ENCODE results near the gene SMARCAD1.

Gene SMARCAD1

DNA sequence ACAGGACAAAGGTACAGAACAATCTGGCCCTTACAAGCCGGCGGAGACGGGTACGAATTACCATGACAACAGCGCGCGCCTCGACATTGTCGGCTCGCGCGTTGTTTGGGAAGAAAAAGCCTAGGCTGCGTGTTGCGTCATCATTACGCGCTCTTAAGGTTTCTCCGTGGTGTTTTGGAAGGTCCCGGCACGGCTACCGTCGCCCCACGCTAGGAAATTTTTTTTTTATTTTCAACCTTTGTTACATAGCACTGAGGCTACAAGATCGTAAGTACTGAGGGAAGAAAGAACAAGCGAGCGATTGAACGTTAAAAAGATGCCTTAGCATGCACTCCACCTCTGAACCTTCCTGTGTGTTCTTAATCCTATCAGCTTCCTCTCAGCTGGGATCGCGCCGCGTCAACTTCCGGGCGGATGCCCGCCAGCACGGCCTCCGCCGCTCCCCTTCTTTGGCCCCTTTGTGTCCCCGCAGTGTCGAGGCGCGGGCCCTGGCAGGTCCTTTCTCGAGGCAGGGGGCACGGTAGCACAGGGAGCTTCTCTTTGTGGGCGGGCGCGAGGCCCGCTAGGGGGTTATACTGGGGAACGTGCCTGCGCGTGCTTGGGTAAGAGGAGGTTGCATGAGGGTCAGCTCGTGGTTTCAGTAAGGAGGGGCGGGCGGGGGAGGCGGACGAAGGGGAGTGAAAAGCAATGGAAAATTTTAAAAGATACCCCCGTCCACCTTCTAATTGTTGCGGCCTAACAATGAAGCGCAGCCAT lies at the start of gene SMARCAD1:
TSS of gene SMARCAD1 (plus strand) at position 397 of the 756 bp plus-strand sequence. CDS start 530 bp downstream, outside the sequence.
- Histone ChIP-seq H3K27ac (ENCODE audit: extremely low read depth, low read depth, low read length) (peak within 1 kb of the TSS; percentile 71), H3K4me1 (ENCODE audit: control insufficient read depth, insufficient read depth, low read length) (no peaks in the 10 kb centered on the region), H3K9me3 (ENCODE audit: control insufficient read depth, insufficient read depth, low read depth, low read length) (no peaks in the 10 kb centered on the region), H3K36me3 (ENCODE audit: control insufficient read depth in 2 of 2, insufficient read depth in 1 of 2, low read length in 2 of 2) (peaks cover 11 to 41% of the 10 kb centered on the region in 2 experiments), H3K4me3 (ENCODE audit: low read depth, low read length) (peak within 1 kb of the TSS; percentile 72)
- ChIA-PET CTCF (interaction anchor here (0.7 kb wide), 1 partner anchor 36 kb away, joined by 3 read pairs; no protein-coding TSS in a partner anchor), POLR2A (interaction anchor here (0.6 to 0.7 kb wide), 2 partner anchors 11 to 922 kb away, joined by 3 to 4 read pairs; no protein-coding TSS in a partner anchor)
- TF ChIP-seq, protein P1, sequence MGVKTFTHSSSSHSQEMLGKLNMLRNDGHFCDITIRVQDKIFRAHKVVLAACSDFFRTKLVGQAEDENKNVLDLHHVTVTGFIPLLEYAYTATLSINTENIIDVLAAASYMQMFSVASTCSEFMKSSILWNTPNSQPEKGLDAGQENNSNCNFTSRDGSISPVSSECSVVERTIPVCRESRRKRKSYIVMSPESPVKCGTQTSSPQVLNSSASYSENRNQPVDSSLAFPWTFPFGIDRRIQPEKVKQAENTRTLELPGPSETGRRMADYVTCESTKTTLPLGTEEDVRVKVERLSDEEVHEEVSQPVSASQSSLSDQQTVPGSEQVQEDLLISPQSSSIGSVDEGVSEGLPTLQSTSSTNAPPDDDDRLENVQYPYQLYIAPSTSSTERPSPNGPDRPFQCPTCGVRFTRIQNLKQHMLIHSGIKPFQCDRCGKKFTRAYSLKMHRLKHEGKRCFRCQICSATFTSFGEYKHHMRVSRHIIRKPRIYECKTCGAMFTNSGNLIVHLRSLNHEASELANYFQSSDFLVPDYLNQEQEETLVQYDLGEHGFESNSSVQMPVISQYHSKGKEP (tag by site-specific recombination; IDR thresholded peaks at IDR 0.05), result no peak
- TF ChIP-seq ZBTB8A (tag by site-specific recombination; IDR thresholded peaks at IDR 0.05) (0 out of 2 replicates have a peak, but pooled peaks have one; percentile 19), ZNF132 (tag by site-specific recombination; IDR thresholded peaks at IDR 0.05; ENCODE audit: borderline replicate concordance) (no peak), YY1 (tag by site-specific recombination; IDR thresholded peaks at IDR 0.05) (no peak), ZNF548 (tag by site-specific recombination; IDR thresholded peaks at IDR 0.05) (no peak), GFI1B (tag by site-specific recombination; IDR thresholded peaks at IDR 0.05) (no peak), ZNF26 (tag by site-specific recombination; IDR thresholded peaks at IDR 0.05) (no peak), ZNF155 (tag by site-specific recombination; IDR thresholded peaks at IDR 0.05) (no peak), ZNF184 (tag by site-specific recombination; IDR thresholded peaks at IDR 0.05) (no peak), SETDB1 (IDR thresholded peaks at IDR 0.05; ENCODE audit: insufficient read length, low read length) (no peak), ZNF791 (tag by site-specific recombination; IDR thresholded peaks at IDR 0.05) (no peak), HOXD13 (CRISPR knock-in tag; IDR thresholded peaks at IDR 0.05; ENCODE audit: borderline replicate concordance) (no peak), TCF7L2 (IDR thresholded peaks at IDR 0.05; ENCODE audit: borderline replicate concordance, low read depth, low read length) (no peak), ZNF114 (tag by site-specific recombination; IDR thresholded peaks at IDR 0.05) (no peak), ZNF37A (tag by site-specific recombination; IDR thresholded peaks at IDR 0.05) (no peak), ZNF768 (tag by site-specific recombination; IDR thresholded peaks at IDR 0.05) (no peak), ZNF707 (tag by site-specific recombination; IDR thresholded peaks at IDR 0.05) (no peak), ZSCAN4 (tag by site-specific recombination; IDR thresholded peaks at IDR 0.05) (no peak), GLIS2 (tag by site-specific recombination; IDR thresholded peaks at IDR 0.05) (peak; percentile 88), ZBTB20 (tag by site-specific recombination; IDR thresholded peaks at IDR 0.05) (peak; percentile 42; the same call in 1 of the 2 replicates), ZNF571 (tag by site-specific recombination; IDR thresholded peaks at IDR 0.05) (no peak), ZNF138 (tag by site-specific recombination; IDR thresholded peaks at IDR 0.05; ENCODE audit: borderline replicate concordance) (no peak), KLF7 (tag by site-specific recombination; IDR thresholded peaks at IDR 0.05; ENCODE audit: borderline replicate concordance) (no peak)
- TF ChIP-seq, protein P2, sequence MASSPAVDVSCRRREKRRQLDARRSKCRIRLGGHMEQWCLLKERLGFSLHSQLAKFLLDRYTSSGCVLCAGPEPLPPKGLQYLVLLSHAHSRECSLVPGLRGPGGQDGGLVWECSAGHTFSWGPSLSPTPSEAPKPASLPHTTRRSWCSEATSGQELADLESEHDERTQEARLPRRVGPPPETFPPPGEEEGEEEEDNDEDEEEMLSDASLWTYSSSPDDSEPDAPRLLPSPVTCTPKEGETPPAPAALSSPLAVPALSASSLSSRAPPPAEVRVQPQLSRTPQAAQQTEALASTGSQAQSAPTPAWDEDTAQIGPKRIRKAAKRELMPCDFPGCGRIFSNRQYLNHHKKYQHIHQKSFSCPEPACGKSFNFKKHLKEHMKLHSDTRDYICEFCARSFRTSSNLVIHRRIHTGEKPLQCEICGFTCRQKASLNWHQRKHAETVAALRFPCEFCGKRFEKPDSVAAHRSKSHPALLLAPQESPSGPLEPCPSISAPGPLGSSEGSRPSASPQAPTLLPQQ (tag by site-specific recombination; IDR thresholded peaks at IDR 0.05), result peak; percentile 87
- TF ChIP-seq, protein P3, sequence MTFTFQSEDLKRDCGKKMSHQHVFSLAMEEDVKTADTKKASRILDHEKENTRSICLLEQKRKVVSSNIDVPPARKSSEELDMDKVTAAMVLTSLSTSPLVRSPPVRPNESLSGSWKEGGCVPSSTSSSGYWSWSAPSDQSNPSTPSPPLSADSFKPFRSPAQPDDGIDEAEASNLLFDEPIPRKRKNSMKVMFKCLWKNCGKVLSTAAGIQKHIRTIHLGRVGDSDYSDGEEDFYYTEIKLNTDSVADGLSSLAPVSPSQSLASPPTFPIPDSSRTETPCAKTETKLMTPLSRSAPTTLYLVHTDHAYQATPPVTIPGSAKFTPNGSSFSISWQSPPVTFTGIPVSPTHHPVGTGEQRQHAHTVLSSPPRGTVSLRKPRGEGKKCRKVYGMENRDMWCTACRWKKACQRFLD (tag by site-specific recombination; IDR thresholded peaks at IDR 0.05), result no peak
- TF ChIP-seq, protein P4, sequence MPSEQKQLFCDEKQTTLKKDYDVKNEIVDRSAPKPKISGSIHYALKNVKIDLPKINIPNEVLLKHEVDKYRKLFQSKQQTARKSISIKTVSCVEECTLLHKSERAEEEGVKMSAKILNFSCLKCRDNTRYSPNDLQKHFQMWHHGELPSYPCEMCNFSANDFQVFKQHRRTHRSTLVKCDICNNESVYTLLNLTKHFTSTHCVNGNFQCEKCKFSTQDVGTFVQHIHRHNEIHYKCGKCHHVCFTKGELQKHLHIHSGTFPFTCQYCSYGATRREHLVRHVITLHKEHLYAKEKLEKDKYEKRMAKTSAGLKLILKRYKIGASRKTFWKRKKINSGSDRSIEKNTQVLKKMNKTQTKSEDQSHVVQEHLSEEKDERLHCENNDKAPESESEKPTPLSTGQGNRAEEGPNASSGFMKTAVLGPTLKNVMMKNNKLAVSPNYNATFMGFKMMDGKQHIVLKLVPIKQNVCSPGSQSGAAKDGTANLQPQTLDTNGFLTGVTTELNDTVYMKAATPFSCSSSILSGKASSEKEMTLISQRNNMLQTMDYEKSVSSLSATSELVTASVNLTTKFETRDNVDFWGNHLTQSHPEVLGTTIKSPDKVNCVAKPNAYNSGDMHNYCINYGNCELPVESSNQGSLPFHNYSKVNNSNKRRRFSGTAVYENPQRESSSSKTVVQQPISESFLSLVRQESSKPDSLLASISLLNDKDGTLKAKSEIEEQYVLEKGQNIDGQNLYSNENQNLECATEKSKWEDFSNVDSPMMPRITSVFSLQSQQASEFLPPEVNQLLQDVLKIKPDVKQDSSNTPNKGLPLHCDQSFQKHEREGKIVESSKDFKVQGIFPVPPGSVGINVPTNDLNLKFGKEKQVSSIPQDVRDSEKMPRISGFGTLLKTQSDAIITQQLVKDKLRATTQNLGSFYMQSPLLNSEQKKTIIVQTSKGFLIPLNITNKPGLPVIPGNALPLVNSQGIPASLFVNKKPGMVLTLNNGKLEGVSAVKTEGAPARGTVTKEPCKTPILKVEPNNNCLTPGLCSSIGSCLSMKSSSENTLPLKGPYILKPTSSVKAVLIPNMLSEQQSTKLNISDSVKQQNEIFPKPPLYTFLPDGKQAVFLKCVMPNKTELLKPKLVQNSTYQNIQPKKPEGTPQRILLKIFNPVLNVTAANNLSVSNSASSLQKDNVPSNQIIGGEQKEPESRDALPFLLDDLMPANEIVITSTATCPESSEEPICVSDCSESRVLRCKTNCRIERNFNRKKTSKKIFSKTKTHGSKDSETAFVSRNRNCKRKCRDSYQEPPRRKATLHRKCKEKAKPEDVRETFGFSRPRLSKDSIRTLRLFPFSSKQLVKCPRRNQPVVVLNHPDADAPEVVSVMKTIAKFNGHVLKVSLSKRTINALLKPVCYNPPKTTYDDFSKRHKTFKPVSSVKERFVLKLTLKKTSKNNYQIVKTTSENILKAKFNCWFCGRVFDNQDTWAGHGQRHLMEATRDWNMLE (tag by site-specific recombination; conservative IDR thresholded peaks at IDR 0.05; ENCODE audit: low read depth), result peak; percentile 83
